HT-29 (cell line): Measurements from ENCODE around the gene TRAPPC4. TPM values are rescaled to one million over a fixed set of nuclear protein-coding genes. Genes with fewer than 3 reads are reported as not detected.
"Not testable (repeated sequence)": the region's sequence is repeated elsewhere in the genome, so short reads cannot be mapped to it uniquely, and the experiment has no call there.

Source experiments
- DNase-seq: peaks from one replicate; pipeline ENCODE4 v3.0.0-alpha.2; 2015; ENCODE audit warnings: low spot score
- total RNA-seq: library from RNA; depleted of rRNA; stranded (reverse); fragments of >200 nt; shearing (Covaris generic); gene quantifications from 2 replicates; pipeline ENCODE4 v1.2.3, GENCODE V29; 2014

TRAPPC4 gene
- total RNA-seq, 1 experiment from 2014 or later = 60.5 TPM

- no peak for DNase-seq
Observed at GRCh38 chr11:119031912-119032280, 13.3 kb downstream of the TRAPPC4 start.

GRCh38 chr11:119033421-119033820, 14.9 kb downstream of the TRAPPC4 start:
- DNase-seq = not testable (repeated sequence)

- DNase-seq = no peak
Observed at GRCh38 chr11:119034813-119035212, 16.2 kb downstream of the TRAPPC4 start.

GRCh38 chr11:119038884-119039283, 20.3 kb downstream of the TRAPPC4 start:
- DNase-seq = no peak

- DNase-seq = not testable (repeated sequence)
Observed at GRCh38 chr11:119039471-119039870, 20.9 kb downstream of the TRAPPC4 start.

- no peak for DNase-seq
Observed at GRCh38 chr11:119041821-119042514, 23.4 kb downstream of the TRAPPC4 start.

GRCh38 chr11:119042927-119043326, 24.4 kb downstream of the TRAPPC4 start:
- DNase-seq = no peak

- DNase-seq = no peak
Observed at GRCh38 chr11:119044708-119045107, 26.1 kb downstream of the TRAPPC4 start.

- DNase-seq = no peak
Observed at GRCh38 chr11:119046489-119046888, 27.9 kb downstream of the TRAPPC4 start.

GRCh38 chr11:119047205-119047604, 28.6 kb downstream of the TRAPPC4 start:
- no peak for DNase-seq

GRCh38 chr11:119048644-119049043, 30.1 kb downstream of the TRAPPC4 start:
- no peak for DNase-seq

GRCh38 chr11:119049081-119049480, 30.5 kb downstream of the TRAPPC4 start:
- no peak for DNase-seq

- DNase-seq = no peak
Observed at GRCh38 chr11:119051440-119052162, 33.0 kb downstream of the TRAPPC4 start.

- no peak for DNase-seq
Observed at GRCh38 chr11:119052163-119052814, 33.7 kb downstream of the TRAPPC4 start.

GRCh38 chr11:119054418-119054817, 35.9 kb downstream of the TRAPPC4 start:
- no peak for DNase-seq

- DNase-seq = peak; percentile 55
Observed at GRCh38 chr11:119055901-119056300, 37.3 kb downstream of the TRAPPC4 start.

- DNase-seq = peak; percentile 64
Observed at GRCh38 chr11:119056421-119056999, 37.9 kb downstream of the TRAPPC4 start.

GRCh38 chr11:119057000-119057769, 38.6 kb downstream of the TRAPPC4 start, which contains the start of gene HYOU1:
Gene HYOU1, minus strand, starts transcription at chr11:119057205. Its CDS starts 1,045 bp downstream, at chr11:119056160.
- DNase-seq = peak; percentile 99

GRCh38 chr11:119059128-119059527, 40.6 kb downstream of the TRAPPC4 start:
- DNase-seq = not testable (repeated sequence)

- no peak for DNase-seq
Observed at GRCh38 chr11:119061256-119061655, 42.7 kb downstream of the TRAPPC4 start.

GRCh38 chr11:119062779-119063178, 44.2 kb downstream of the TRAPPC4 start:
- DNase-seq = no peak
